Esophagus (tissue), 2 donors: ENCODE results near the gene NFAT5. TPM values are rescaled to one million over a fixed set of nuclear protein-coding genes. Genes with fewer than 3 reads are reported as not detected.

ENCODE experiments used
- H3K27ac ChIP-seq, 2 donors: one replicate each; pipeline ENCODE4 v1.5.1; 2013; ENCODE audit warnings: low read depth in 2 of 2, mild to moderate bottlenecking in 2 of 2, inconsistent platforms in 1 of 2, low read length in 1 of 2, moderate library complexity in 1 of 2
- H3K27me3 ChIP-seq, 2 donors: one replicate each; pipeline ENCODE4 v1.6.1; 2013; ENCODE audit warnings: low read length in 2 of 2, control low read depth in 1 of 2, mild to moderate bottlenecking in 1 of 2; ENCODE audit not compliant: insufficient read depth in 2 of 2, control insufficient read depth in 1 of 2
- H3K36me3 ChIP-seq, 2 donors: one replicate each; pipeline ENCODE4 v1.6.1; 2013; ENCODE audit warnings: low read length in 1 of 2; ENCODE audit not compliant: control insufficient read depth in 2 of 2, insufficient read depth in 2 of 2
- H3K4me1 ChIP-seq, 2 donors: one replicate each; pipeline ENCODE4 v1.6.1; 2013; ENCODE audit warnings: low read length in 1 of 2; ENCODE audit not compliant: control insufficient read depth in 2 of 2, insufficient read depth in 2 of 2
- H3K4me3 ChIP-seq, 2 donors: one replicate each; pipeline ENCODE4 v1.5.1; 2013; ENCODE audit warnings: low read length in 2 of 2, mild to moderate bottlenecking in 2 of 2, low read depth in 1 of 2, moderate library complexity in 1 of 2
- H3K9me3 ChIP-seq, 2 donors: one replicate each; pipeline ENCODE4 v1.6.1; 2013; ENCODE audit warnings: mild to moderate bottlenecking in 2 of 2, low read depth in 1 of 2, low read length in 1 of 2, moderate library complexity in 1 of 2; ENCODE audit not compliant: control insufficient read depth in 2 of 2, insufficient read depth in 1 of 2
- WGBS, 2 donors: extraction: QIAGEN DNeasy Blood & Tissue Kit; methylation state at CpG; one replicate each; pipeline ENCODE4 v1.1.7; 2013; 5-methylcytosine and 5-hydroxymethylcytosine counted together
- polyA plus RNA-seq, 2 donors: library from polyadenylated mRNA; stranded (reverse); fragments of 200-250 nt; gene quantifications; one replicate each; pipeline ENCODE4 v1.2.3, GENCODE V29; 2013
- donor health status: healthy with polysubstance abuse.
- donor health status: Bipolar disorder and iron deficiency.

Gene NFAT5
- polyA plus RNA-seq, 2 donors: 2.7 to 6.5 TPM

DNA sequence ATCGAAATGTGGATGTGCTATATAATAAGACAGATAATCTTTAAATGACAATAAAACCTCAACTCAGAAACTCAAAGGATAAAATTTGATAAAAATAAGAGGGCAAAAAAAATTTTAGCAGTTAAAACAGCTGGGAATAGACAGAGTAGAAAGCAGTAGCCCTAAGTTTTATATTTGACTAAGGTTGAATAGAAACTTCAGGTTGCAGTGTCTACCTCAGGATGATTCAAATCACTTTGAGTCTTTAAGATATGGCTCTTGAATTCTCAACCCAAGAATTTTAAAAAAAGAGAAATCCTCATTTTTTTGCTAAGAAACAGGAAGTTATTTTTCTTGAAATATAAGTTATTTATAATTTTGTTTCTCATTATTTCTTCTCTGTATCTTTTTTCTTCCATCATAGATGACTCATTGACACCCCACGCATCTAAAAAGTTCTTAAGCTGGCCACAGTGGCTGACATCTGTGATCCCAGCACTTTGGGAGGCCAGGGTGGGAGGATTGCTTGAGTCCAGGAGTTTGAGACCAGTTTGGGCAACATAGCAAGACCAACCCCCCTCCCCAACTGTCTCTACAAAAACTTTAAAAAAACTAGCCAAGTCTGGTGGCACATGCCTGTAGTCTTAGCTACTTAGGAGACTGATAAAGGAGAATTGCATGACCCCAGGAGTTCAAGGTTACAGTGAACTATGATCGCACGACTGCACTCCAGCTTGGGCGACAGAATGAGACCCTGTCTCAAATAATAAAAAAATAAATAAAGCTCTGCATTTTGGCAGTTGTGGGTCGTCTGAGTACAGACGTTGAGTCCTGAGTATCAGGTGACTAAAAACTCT lies 23.9 kb downstream of the NFAT5 start:
- 74 to 78% methylated on average over 7 of the region's 7 CpGs for WGBS, 2 donors
- peaks cover 0 to under 1% of the 10 kb centered on the region in 2 donors for H3K4me1 ChIP-seq
- no peak overlapping the region for H3K27ac ChIP-seq
- H3K27me3 ChIP-seq: no peaks in the 10 kb centered on the region
- H3K36me3 ChIP-seq: peaks cover 0 to 2% of the 10 kb centered on the region in 2 donors
- no peak overlapping the region for H3K4me3 ChIP-seq
- H3K9me3 ChIP-seq: no peaks in the 10 kb centered on the region

DNA sequence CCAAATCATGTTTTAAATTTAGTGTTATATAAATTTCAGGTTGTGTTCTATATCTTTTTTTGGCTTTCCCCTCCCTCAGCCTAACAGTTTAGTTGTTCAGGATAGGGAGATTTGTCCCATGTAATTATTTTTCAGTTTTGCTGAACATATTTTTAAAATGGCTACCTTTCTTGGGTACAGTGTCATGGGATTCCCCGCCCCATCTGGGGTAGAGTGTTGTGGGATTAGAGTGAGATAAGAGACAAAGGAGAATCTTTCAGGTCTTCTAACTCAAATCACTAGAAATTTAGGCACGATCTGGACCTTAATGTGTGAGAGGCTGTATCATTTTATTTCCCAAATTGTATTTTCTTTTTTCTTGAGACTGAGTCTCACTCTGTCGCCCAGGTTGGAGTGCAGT lies 24.8 kb downstream of the NFAT5 start:
- Histone ChIP-seq H3K27ac (no peak overlapping the region), H3K4me1 (peaks cover 0 to 2% of the 10 kb centered on the region in 2 donors), H3K4me3 (no peak overlapping the region), H3K36me3 (peaks cover 0 to 2% of the 10 kb centered on the region in 2 donors), H3K9me3 (no peaks in the 10 kb centered on the region), H3K27me3 (no peaks in the 10 kb centered on the region)
- 94% methylated on average over 3 of the region's 3 CpGs for WGBS, 2 donors

DNA sequence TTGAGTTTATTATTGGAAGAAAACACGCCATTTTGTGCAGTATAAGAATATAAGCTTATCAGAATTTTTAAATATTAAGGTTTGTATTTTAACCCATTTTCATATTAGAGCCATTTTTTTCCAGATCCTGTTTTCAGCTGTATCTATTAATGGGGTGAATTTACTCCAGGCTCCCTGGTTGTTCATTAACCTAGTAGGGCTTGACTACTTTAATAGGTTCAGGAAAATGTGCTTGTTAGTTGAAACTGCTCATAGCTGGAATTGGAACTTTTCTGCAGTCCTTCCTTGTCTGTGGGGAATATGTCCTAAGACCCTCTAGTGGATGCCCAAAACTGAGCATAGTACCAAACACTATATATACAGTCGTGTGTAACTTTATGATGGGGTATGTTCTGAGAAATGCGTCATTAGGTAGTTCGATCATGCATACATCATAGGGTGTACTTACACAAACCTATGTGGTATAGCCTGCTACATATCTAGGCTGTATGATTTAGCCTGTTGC lies 28.0 kb downstream of the NFAT5 start:
- H3K9me3 ChIP-seq: no peaks in the 10 kb centered on the region

DNA sequence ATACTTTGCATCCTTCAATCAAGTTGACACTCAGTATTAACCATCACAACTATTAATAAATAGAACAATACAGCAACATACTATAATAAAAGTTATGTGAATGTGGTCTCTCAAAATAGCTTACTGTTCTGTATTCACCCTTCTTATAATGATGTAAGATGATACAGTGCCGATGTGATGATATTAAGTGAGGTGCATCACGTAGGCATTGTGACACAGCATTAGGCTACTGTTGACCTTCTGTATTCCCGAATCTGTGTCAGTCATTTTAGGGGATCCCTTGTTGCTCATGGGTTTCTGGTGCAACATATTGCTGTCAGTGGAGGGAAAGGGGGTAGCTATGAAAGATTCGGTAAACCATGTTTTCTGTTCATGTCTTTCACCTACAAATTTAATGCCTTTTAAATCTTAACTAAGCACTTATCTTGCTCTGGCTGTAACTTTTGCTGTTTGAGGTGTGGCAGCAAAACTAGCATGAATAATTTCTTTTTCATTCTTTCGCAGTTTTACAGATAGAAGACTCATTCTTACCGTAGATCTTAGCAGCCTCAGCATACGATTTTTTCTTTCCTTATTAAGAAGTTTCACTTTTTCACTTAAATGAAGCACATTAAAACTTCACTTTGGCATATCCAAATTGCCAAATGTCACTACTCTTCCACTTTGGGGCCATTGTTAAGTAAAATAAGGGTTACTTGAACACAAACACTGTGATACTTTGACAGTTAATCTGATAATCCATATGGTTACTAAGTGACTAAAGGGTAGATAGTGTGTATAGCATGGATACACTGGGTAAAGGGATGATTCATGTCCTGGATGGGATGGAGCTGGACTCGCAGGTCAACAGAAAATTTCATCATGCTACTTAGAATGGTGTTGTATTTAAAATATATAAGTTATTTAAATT lies 29.6 kb downstream of the NFAT5 start:
- Histone ChIP-seq H3K27me3 (no peaks in the 10 kb centered on the region), H3K9me3 (no peaks in the 10 kb centered on the region), H3K4me3 (no peak overlapping the region), H3K4me1 (peaks cover 0 to 2% of the 10 kb centered on the region in 2 donors), H3K27ac (peak overlapping the region in 1 of 2 donors; percentile 21), H3K36me3 (no peaks in the 10 kb centered on the region)
- WGBS, 2 donors: 78 to 79% methylated on average over 8 of the region's 8 CpGs

More for the DNA sequence above, 28.0 kb downstream of the NFAT5 start:
- H3K36me3 ChIP-seq: no peaks in the 10 kb centered on the region
- peaks cover 0 to 2% of the 10 kb centered on the region in 2 donors for H3K4me1 ChIP-seq
- WGBS, 2 donors: 92 to 97% methylated on average over 4 of the region's 4 CpGs
- no peaks in the 10 kb centered on the region for H3K27me3 ChIP-seq
- no peak overlapping the region for H3K4me3 ChIP-seq
- H3K27ac ChIP-seq: no peak overlapping the region

DNA sequence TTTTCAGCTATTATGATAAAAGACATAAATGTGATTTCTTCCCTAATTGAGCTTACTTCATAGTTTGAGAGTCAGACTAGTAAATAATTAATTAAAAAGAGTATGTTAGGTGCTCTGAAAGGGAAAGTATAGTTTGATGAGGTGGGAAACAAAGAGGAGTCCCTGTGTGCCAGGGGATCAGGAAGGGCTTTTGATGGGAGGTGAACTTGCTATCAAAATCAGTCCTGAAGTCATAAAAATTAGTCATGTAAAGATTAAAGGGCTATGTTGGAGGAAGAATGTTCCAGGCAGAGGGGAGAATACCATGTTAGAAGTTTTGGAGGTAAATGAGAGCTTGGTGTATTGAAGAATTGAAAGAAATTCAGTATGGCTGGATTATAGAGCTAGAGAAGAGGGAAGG lies 31.0 kb downstream of the NFAT5 start:
- no peaks in the 10 kb centered on the region for H3K36me3 ChIP-seq
- no peaks in the 10 kb centered on the region for H3K9me3 ChIP-seq
- no peak overlapping the region for H3K27ac ChIP-seq

DNA sequence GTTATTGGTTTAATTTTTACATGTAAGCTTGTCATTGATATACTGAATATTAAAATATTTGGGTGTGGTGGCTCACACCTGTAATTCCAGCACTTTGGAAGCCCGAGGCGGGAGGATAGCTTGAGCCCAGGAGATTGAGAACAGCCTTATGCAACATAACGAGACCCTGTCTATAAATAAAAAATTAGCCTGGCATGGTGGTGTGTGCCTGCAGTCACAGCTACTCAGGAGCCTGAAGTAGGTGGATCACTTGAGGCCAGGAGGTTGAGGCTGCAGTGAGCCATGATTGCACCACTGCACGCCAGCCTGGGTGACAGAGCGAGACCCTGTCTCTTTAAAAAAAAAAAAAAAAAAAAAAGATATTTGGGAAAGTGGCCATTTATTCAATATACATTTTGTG lies 32.3 kb downstream of the NFAT5 start:
- H3K4me3 ChIP-seq: no peak overlapping the region
- H3K27me3 ChIP-seq: no peaks in the 10 kb centered on the region
- 90 to 94% methylated on average over 5 of the region's 5 CpGs for WGBS, 2 donors
- H3K27ac ChIP-seq: no peak overlapping the region
- peaks cover 0 to 2% of the 10 kb centered on the region in 2 donors for H3K4me1 ChIP-seq
- no peaks in the 10 kb centered on the region for H3K9me3 ChIP-seq
- no peaks in the 10 kb centered on the region for H3K36me3 ChIP-seq

More for the DNA sequence above, 31.0 kb downstream of the NFAT5 start:
- Histone ChIP-seq H3K27me3 (no peaks in the 10 kb centered on the region), H3K4me1 (peaks cover 0 to 2% of the 10 kb centered on the region in 2 donors), H3K4me3 (no peak overlapping the region)

DNA sequence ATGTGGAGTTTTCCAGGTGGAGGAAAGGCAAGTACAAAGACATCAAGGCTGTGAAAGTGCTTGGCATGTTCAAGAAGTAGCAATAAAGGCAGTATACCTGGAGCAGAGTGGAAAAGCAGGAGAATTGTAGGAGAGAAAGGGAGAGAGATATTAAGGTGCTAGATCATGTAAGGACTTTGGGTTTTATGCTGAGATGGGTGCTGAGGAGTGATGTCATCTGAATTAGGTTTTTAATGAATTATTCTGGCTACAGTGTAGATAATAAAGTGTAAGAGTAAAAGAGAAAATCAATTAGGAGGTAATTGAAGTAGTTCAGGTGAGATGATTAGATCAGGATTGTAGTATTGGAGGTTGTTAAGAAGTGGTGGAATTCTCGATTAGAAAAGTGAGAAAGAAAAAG lies 34.0 kb downstream of the NFAT5 start:
- H3K9me3 ChIP-seq: no peaks in the 10 kb centered on the region
- H3K36me3 ChIP-seq: no peaks in the 10 kb centered on the region
- no peak overlapping the region for H3K27ac ChIP-seq
- 63 to 82% methylated on average over 1 of the region's 1 CpG for WGBS, 2 donors
- no peak overlapping the region for H3K4me3 ChIP-seq
- H3K4me1 ChIP-seq: peaks cover 0 to under 1% of the 10 kb centered on the region in 2 donors
- H3K27me3 ChIP-seq: no peaks in the 10 kb centered on the region

DNA sequence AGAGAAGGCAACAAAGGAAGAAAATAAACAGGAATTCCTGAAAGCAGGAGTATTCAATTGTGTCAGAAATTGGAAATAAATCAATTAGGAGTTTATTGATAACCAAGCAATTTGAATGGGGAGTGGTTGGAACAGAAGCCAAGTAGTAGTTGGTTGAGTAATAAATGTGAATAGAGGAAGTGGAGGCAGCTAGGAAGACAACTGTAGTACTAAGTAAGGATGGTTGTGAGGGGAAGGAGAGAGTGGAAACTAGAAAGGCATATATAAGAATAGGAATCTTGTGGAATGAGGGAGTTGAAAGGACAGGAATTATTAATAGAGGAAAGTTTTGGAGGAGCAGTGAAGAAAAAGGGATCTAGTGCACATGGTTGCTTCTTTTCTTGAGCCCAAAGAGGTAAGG lies 34.4 kb downstream of the NFAT5 start:
- Histone ChIP-seq H3K36me3 (no peaks in the 10 kb centered on the region), H3K4me3 (no peak overlapping the region), H3K27ac (no peak overlapping the region), H3K4me1 (no peaks in the 10 kb centered on the region), H3K27me3 (no peaks in the 10 kb centered on the region), H3K9me3 (no peaks in the 10 kb centered on the region)

DNA sequence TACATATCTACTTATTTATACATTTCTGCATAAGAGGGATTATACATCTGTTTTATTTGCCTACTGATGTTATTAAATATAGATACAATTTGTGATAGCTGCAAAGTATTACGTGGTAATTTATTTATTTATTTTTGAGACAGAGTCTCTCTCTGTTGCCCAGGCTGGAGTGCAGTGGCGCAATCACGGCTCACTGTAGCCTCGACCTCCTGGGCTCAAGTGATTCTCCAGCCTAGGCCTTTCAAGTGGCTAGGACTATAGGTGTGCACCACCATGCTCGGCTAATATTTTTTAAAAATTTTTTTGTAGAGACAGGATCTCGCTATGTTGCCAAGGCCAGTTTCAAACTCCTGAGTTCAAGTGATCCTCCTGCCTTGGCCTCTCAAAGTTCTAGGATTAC lies 35.5 kb downstream of the NFAT5 start:
- Histone ChIP-seq H3K27me3 (no peaks in the 10 kb centered on the region), H3K27ac (no peak overlapping the region), H3K36me3 (no peaks in the 10 kb centered on the region), H3K4me1 (no peaks in the 10 kb centered on the region), H3K9me3 (no peaks in the 10 kb centered on the region), H3K4me3 (no peak overlapping the region)
- WGBS, 2 donors: 94 to 97% methylated on average over 6 of the region's 6 CpGs
